GM19238 (cell line): ENCODE data around the gene CACNA2D4.
A peak's percentile ranks its signal among the peaks of the same experiment; 100 is the strongest.
"Not testable (repeated sequence)": the region's sequence is repeated elsewhere in the genome, so short reads cannot be mapped to it uniquely, and the experiment has no call there.

Source experiments
- DNase-seq: peaks from one replicate; pipeline ENCODE4 v3.0.0; 2011; ENCODE audit warnings: low spot score; ENCODE audit not compliant: insufficient read length

Gene CACNA2D4, protein sequence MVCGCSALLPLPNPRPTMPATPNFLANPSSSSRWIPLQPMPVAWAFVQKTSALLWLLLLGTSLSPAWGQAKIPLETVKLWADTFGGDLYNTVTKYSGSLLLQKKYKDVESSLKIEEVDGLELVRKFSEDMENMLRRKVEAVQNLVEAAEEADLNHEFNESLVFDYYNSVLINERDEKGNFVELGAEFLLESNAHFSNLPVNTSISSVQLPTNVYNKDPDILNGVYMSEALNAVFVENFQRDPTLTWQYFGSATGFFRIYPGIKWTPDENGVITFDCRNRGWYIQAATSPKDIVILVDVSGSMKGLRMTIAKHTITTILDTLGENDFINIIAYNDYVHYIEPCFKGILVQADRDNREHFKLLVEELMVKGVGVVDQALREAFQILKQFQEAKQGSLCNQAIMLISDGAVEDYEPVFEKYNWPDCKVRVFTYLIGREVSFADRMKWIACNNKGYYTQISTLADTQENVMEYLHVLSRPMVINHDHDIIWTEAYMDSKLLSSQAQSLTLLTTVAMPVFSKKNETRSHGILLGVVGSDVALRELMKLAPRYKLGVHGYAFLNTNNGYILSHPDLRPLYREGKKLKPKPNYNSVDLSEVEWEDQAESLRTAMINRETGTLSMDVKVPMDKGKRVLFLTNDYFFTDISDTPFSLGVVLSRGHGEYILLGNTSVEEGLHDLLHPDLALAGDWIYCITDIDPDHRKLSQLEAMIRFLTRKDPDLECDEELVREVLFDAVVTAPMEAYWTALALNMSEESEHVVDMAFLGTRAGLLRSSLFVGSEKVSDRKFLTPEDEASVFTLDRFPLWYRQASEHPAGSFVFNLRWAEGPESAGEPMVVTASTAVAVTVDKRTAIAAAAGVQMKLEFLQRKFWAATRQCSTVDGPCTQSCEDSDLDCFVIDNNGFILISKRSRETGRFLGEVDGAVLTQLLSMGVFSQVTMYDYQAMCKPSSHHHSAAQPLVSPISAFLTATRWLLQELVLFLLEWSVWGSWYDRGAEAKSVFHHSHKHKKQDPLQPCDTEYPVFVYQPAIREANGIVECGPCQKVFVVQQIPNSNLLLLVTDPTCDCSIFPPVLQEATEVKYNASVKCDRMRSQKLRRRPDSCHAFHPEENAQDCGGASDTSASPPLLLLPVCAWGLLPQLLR

DNA sequence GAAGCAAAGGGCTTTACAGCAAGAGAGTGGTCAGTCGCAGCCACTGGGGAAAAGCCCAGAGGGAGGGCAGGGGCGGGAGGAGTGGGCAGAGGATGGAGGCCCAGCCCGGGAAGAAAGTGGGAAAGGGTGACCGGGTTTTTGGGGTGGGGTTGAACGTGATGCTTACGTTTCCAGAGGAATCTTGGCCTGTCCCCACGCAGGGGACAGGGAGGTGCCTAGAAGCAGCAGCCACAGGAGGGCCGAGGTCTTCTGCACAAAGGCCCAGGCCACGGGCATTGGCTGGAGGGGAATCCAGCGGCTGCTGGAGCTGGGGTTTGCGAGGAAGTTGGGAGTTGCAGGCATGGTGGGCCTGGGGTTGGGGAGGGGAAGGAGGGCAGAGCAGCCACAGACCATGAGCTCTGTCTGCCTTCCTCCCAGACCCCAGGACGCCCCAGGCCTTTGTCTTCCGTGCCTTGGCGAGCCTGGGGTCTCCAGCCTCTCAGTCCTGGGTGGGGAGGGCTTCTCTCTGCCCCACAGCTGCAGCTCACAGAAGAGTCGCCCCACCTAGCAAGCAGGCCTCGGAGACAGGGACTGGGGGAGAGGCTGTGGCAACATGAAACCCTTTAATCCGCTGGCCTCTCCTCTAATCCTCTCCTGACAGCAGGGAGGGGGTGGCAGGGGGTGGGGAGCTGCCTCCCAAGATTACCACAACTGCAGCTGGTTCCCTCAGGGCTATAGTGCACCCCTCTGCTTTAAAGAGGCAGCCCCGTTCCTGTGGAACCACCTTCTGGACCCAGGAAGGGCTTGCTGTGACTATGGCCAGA lies at the start of gene CACNA2D4:
CACNA2D4 (minus strand) TSS at position 572 of the 803 bp plus-strand sequence; CDS start at position 393, 179 bp downstream.
- no peak for DNase-seq

DNA sequence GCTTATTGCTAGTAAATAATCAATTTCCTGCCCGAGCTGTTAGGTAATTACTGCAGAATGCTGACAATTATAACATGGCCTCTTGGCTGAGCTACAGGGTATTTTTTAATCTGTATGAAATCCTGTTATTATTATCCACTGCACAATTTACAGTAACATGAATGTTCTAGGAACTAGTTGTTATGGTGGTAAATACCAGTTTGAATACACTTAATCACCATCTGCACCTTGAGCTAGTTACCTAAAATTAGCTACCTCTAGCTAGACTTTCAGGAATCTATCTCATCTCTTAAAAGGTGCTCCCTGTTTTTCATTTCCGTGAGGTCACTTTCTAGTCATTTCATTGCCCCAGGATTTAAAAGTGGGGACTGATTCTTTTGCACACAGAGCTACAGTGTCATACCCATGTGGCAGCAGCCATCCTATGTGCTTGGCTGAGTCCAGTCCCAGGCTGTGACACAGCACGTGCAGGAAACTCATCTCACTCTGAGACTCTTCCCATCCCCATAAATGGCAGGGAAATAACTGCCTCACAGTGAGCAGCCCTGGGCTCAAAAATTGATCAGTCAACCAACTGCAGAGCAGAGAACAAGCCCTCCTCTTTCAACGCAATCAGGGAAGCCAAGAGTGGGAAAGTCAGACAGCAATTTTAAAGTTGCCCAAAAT lies 48.2 kb upstream of the CACNA2D4 start:
- DNase-seq = no peak

DNA sequence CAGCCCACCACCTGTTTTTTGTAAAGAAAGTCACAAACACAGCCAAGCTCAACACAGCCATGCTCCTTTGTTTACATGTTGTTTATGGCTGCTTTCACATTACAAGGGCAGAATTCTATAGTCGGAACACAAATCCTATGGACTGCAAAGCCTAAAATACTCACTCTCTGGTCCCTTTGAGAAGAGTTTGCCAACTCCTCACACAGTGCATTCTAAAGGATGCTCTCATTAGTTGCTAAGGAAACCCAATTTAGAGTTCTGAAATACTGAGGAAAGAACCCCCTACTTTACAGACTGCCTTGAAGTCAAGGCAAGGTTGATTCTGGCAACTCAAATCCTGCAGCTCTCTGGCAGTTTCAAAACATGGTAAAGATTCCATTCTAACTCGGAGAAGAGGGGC lies 47.5 kb upstream of the CACNA2D4 start:
- DNase-seq = no peak

DNA sequence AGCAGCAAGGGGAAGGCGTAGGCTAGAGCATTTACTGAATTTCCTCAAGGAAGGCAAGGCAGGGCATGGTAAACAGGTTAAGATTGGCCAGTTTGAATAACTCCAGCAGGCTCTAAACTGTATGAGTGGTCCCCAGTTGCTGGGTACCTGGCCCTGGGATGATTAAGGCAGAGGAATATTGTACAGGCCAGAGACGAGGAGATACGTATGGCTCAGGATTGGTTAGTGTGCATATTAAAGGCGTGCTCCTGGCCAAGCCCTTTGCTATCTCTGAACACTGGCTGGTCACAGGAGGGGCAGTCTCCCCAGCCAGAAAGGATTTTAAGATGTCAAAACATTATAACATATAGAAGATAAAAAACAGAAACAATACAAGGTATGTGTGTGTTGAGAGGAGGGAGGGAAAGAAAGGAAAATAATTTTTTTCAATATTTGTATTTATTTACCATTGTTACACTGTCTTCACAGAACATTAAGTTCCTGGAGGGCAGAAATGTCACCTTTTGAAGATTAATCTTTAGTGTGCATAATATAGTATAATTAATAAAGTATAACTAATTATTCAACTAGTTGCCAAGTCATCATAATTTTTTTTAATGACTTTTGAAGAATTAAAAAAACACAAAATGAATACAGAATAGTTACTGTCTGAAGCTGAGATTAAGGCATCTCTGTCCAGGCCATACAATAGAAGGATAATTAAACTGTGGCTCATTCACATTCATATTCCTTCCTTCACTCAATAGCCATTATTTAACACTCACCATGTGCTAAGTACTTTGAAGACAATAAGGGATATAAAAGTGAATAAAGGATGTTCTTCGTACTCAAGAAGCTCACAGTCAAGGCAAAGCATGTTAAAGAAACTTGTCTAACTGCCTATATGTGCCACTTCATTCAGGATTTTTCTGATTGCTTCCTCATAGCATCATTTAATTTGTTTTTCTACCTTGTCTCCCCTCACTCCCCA lies 43.9 kb upstream of the CACNA2D4 start:
- no peak for DNase-seq

DNA sequence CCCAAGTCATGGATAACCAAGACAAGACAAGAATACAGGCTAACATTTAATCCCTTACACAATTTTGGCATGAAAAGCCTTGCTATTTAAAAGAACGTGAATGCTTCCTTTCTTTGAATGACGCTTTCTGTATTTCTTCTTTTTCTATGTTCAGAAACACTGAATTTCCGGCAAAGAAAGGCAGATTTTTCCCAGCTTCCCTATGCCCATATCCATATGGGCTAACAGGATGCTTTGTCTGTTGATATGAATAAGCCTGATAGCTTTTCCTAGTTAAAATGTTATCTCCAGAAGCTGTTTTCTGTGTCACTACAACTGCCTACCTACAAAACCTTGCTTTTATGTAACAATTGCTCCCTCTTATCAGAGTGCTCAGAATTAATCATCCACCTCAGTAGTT lies 38.3 kb upstream of the CACNA2D4 start:
- DNase-seq = no peak

DNA sequence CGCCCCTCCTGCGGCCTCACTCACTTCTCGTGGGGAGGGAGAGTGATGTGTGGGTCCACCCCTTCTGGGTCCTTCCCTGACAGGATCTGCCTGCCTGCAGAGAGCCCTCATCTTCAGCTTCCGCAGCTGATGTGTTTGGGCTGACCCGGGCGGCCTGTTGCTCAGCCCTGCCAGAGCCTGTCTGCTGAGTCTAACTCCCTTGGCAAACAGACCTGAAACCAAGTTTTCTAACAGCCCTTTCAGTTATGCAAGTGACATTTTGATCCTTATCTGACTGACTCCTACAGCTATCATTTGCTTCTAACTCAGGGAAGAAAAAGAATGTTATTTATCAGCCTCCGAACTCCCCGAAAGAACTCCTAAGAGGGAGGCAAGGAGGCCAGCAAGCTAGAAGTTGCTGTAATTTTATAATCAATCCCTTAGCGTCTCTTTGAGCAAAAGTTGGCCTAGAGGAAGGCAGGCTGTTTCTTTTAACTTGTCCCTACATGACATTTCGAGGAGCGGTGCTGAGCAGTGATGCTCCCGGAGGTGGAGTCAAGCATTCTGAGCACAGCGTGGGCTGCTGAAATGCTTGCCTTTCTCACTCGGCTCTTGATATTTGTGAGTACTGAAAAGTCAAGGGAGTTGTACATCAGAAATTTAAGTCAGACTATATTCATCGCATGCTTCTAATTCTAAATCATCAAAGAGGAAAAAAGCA lies 31.5 kb upstream of the CACNA2D4 start:
- no peak for DNase-seq

DNA sequence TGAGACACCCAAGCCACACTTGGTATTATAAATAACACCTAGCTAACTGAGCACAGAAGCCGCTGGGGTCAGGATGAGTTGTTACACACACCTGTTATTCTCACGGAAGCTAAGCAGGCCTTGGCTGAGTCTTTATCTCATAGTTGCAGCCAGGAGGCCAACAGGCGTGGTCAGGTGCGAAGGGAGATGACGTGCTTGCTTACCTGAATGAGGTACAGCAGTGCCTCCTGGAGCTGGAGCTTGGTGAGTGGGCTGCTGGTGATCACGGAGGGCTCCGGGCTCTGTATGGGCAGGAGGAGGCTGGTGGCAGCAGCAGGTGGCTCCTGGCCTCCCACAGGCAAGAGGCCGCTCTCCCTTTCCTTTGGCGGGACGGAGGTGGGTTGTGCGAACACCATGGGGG lies 30.4 kb upstream of the CACNA2D4 start:
- DNase-seq = no peak

DNA sequence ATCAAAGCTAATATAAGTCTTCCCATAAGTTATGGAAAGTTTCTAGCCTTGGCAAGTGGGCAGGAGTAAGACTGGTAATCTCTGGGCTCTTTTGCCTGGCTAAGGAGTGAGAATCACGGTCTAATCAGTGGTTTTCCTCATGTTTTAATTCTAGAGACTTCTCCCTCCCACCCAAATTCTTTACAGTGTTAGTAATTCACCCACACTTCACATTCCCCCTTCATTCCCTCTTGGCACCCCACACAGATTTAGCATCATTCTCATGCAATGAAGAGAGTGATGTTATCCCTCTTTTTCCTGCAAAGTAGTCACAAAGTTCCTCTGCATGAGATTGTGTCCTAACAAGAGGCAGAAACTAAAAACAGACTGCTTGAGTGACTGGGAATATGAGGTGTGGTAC lies 28.6 kb upstream of the CACNA2D4 start:
- no peak for DNase-seq

DNA sequence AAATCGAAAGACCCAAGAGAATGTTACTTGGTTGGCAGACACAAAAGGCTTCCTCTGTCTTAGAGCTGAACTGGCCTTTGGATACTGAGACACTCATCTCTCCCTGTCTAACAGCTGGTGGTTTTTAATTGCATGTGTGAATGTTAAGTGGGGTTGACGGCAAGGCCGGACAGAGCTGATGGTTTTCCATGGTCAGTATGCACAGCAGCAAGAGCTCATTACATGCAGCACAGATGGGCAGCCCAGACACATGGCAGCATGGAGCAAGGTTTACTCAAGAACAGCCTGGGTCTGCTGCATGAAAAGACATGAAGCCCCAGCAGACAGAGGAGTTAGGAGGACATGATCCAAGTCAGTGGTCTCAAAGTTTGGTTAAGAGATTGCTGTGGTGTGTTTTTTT lies 27.8 kb upstream of the CACNA2D4 start:
- no peak for DNase-seq

DNA sequence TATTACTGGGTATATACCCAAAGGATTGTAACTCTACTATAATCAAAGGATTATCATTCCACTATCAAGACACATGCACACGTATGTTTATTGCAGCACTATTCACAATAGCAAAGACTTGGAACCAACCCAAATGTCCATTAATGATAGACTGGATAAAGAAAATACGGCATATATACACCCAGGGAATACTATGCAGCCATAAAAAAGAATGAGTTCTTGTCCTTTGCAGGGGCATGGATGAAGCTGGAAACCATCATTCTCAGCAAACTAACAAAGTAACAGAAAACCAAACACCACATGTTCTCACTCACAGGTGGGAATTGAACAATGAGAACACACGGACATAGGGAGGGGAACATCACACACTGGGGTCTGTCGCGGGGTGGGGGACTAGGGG lies 27.1 kb upstream of the CACNA2D4 start:
- DNase-seq = not testable (repeated sequence)

DNA sequence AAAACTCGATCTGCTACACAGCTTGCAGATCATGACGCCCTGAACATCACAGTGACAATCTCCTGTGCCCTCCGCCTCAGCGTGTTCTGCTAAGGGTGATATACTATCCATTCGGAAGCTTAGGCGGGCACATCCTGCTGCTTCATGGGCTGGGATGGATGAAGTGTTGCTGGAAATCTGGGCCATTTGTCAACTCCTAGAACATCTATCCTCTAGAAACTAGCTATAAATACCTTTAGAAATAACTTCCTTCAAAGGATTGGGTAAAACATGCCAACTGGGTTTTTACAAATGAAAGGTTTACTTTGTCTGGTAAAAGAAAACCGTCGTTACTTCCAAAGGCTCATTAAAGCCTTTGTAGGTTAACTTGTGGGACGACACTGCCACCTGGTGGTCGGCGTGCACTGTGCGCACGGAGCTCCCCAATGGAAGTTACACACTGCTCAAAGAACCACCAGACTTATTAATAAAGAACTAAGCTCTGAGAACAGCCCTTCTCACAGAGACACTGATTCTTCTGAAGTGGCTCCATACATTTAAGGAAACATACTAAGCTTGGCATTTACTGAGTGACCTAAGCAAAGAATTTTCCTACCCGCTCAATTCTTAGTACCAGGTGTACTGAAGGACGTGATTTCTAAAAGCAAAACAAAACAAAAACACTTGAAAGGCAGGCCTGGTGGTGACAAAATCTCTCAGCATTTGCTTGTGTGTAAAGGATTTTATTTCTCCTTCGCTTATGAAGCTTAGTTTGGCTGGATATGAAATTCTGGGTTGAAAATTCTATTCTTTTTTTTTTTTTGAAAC lies 21.6 kb upstream of the CACNA2D4 start:
- DNase-seq = peak; percentile 76

DNA sequence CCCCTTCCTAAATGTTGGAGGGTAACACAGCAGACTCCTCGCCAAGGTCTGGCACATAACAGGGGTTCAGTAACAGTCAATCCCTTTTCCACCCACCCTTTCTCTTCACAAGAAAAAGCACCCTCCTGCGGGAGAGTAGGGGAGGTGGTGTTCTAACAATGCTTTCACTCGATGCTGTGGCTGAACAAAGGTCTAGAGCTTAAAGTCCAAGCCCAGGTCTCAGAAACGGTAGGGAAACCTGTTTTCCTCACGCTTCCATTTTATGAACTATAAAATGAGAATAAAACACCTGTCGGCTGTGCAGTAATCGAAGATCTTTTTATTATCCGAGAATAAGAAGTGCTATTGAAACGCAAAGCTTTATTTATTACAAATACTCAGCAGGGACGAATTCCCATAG lies 20.9 kb upstream of the CACNA2D4 start:
- DNase-seq = no peak

DNA sequence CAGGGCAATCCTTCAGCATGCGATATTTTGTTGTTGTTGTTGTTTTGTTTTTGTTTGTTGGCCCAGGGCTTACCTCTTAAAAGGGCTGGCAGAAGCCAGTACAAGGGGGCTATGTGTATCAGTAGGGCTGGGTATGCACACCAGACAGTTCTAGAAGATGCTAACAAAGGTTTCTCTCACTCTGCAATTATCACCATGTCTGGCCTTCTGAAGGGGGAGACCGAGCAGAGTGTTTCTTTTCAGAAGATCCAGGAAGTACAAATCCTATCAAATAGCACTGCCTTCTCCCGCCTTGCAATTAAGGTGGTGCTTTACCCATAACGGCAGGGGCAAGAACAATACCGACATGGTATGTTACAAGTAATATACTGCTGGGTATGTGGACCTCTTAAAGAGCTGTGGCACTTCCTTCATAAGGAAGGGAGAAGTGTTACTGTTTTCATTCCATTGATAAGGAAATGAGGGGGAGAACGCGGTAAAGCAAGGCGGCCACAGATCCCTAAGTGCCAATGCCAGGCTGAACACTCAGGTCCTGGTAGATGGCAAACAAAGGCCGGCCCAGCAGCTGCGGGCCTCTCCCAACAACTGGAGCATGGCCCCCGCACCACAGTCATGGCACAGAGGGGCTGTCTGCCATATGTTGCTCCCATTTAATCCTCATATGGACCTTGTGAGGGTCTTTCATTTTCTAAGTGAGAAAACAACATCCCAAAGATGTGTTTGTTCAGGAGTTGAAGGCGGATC lies 19.2 kb upstream of the CACNA2D4 start:
- DNase-seq = no peak

DNA sequence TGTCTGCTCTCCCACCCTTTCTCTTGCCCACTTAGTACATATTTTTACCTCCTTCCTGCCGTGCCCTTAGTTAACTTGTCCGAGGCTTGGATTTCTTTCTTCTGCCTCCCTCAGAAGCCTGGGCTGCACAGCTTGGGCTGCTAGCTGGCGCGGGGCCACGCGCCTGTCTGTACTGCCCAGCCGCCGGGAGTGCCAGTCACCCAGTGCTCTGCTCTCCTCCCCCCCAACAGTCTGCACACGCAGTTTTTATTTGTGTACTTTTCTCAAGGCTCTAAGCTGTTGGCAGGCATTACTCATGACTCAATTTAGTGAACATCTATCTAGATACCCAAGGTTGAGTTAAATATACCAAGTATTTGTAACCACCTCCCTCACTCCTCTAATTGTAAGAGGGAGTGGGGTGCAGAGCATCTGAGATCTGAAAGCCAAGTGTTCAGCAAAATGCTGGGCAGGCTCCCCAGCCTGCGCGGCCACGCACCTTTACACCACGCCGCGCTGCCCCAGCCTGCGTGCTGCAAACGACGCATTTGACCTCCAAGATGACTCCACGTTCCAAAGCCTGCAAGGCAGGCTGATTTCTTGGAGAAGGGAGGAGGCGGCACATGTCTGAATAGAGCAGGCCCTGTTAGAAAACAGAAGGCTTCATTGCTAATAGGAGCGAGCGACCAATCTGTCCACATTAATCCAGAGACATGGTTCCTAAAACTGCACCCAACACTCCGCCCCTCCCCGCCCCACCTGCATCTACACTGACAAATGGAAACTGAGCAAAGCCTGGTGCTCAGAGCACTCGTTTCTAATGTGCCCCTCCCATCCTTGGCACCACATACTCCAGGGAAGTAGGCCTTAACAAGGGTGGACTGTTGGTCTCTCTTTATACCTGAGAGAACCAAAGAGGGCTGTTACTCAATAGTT lies 18.2 kb upstream of the CACNA2D4 start:
- DNase-seq = no peak

DNA sequence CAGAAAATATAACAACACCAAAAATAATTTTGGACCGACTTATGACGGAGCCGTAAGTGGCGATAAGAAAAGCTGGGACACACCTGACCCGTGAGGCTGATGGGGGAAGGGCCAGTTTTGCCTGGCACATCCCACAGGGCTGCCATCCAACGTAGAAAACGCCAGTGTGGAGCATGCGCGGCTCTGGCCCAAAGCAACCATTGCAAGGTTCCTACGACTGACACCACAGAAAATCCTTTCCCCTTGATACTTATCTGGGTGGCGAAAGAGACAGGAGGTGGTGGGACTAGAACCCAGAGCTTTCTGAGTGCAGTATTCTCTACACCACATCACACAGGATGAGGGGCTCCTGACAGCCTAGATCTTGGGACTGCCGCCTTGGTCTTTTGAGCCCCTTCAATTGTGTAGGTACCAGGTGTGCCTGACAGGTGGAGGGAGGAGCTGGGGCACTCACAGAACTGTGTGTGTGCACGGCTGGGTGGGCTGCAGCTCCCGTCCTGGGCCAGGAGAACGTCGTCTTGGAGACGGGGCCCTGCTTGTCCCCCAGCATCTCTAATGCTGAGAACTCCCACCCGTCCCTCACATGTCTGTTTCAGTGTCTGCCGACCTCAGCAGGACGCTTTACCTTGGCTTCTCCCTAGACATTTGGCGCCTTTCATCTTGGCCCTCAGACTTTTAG lies 17.4 kb upstream of the CACNA2D4 start:
- DNase-seq = no peak

DNA sequence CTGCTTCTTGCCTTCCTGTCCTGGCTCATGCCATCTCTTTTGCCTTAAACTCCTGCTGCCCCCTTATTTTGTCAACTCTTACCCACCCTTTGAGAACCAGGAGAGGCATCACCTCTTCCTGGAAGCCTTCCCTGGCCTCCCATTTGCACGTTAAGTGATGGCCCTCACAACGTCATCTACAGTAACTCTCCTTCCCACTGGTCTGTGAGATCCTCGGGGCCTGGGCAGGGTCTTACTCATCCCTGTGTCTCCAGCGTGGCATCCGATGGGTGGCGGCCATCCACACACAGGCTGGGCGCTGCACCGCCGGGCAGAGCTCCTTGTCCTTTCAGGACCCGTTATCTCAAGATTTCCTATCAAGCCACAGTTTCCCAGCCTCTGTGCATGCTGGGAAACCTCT lies 16.8 kb upstream of the CACNA2D4 start:
- DNase-seq = no peak
